GM12801 (cell line): ENCODE data around the gene ZNF468.

Experiments
- TF ChIP-seq, protein P1 (sequence below): IDR thresholded peaks from one replicate; pipeline ENCODE4 v1.5.1; 2011; ENCODE audit warnings: control low read depth; ENCODE audit not compliant: insufficient read length; ENCODE audit errors: extremely low read depth

Gene ZNF468

DNA sequence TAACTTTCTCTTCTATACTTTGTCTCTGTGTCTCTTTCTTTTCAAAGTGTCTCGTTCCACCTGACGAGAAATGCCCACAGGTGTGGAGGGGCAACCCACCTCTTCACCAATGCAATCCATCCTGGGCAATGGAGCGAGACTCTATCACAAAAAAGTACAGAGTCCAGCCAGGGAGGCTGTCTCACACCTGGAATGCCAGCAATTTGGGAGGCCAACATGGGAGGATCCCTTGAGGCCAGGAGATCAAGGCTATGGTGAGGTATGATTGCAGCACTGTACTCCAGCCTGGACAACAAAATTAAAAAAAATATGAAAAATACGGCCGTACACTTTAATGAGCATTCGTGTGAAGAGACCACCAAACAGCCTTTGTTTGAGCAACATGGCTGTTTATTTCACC is 68.0 kb downstream of the ZNF468 start:
- TF ChIP-seq, protein P1, sequence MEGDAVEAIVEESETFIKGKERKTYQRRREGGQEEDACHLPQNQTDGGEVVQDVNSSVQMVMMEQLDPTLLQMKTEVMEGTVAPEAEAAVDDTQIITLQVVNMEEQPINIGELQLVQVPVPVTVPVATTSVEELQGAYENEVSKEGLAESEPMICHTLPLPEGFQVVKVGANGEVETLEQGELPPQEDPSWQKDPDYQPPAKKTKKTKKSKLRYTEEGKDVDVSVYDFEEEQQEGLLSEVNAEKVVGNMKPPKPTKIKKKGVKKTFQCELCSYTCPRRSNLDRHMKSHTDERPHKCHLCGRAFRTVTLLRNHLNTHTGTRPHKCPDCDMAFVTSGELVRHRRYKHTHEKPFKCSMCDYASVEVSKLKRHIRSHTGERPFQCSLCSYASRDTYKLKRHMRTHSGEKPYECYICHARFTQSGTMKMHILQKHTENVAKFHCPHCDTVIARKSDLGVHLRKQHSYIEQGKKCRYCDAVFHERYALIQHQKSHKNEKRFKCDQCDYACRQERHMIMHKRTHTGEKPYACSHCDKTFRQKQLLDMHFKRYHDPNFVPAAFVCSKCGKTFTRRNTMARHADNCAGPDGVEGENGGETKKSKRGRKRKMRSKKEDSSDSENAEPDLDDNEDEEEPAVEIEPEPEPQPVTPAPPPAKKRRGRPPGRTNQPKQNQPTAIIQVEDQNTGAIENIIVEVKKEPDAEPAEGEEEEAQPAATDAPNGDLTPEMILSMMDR = no peak
